Endothelial cell of umbilical vein (primary cell): ENCODE results near the gene RFC2.

Source experiments
- CTCF ChIP-seq, 2 donors: IDR thresholded peaks; 1 replicate in 1 of 2; 2 replicates in 1 of 2; pipeline ENCODE4 v1.5.1; 2011; ENCODE audit warnings: low read length in 2 of 2, mild to moderate bottlenecking in 2 of 2, moderate library complexity in 2 of 2, control low read depth in 1 of 2, inconsistent platforms in 1 of 2, low read depth in 1 of 2; ENCODE audit not compliant: insufficient read depth in 1 of 2; ENCODE audit errors: extremely low read depth in 1 of 2
- FOS ChIP-seq: IDR thresholded peaks from 2 replicates; pipeline ENCODE4 v1.6.1; 2011; ENCODE audit warnings: mild to moderate bottlenecking, low read length, moderate library complexity, borderline replicate concordance; ENCODE audit not compliant: insufficient read depth

- no peak for TF ChIP-seq FOS
- no peak for TF ChIP-seq CTCF (IDR thresholded peaks at IDR 0.05; ENCODE audit: extremely low read depth in 1 of 2, insufficient read depth in 1 of 2, low read depth in 1 of 2, low read length in 2 of 2)
These were observed 36.5 kb downstream of the RFC2 start for GRCh38 chr7:74217455-74218342.
